CD4-positive, alpha-beta T cell treated with Interleukin-4 for 4 hours (primary cell): ENCODE data around the gene RAB1A.

ENCODE experiments used
- DNase-seq: peaks from one replicate; pipeline ENCODE4 v3.0.0-alpha.2; 2020

Gene RAB1A

DNA sequence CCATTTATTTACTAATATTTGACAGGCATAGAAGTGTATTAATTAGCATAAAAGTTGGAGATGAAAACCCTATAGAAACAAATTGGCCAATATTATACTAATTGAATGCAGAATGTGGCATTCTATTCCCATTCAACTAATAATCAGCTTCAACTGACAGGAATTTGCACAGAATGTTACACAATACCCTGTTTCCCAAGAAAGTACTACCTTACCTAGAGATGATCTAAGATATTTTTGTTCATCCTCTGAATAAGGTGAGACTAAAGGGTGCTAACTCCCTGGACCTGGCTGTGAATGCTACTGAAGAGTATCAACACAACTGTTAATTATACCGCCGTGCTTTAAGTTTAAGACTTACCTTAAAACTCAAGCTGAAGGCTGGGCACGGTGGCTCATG lies 44.8 kb downstream of the RAB1A start:
- no peak for DNase-seq

DNA sequence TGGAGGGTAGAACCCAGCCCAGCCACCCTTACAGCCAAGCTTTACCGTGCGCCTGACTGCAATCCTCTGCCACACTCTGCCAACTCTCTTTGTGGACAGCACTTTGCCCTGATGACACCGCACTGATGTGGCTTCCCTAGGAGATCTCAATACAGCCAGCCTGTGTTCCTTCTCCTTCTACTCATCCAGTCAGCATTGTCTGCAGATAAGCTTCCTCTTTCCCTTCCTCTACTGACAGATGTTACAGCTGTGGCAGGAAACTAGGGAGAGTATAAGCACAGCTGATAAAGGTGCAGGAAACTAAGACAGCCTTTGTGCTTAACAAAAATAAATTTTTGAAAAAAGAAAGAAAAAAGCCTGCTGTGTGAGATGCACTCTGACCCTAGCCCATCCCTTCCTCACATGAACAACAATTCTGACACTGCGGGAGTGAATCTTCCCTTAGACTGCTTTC lies 48.6 kb downstream of the RAB1A start:
- DNase-seq, result no peak

DNA sequence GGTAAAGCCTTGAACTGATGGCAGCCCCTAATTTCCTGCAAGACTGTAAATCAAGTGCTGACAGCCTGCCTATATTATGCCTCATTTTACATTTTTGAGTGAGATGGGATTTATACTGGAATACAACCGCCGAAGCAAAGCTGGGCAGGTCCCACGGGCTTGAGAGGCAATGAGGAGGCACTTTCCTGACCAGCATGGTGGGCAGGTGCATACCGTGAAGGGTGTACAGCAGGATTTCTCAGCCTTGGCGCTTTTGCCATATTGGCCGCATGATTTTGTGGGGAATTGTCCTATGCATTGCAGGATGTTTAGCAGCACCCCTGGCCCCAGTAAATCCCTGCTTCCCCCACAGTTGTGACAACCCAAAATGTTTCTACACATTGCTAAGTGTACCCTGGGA lies 50.9 kb downstream of the RAB1A start:
- DNase-seq, result no peak

DNA sequence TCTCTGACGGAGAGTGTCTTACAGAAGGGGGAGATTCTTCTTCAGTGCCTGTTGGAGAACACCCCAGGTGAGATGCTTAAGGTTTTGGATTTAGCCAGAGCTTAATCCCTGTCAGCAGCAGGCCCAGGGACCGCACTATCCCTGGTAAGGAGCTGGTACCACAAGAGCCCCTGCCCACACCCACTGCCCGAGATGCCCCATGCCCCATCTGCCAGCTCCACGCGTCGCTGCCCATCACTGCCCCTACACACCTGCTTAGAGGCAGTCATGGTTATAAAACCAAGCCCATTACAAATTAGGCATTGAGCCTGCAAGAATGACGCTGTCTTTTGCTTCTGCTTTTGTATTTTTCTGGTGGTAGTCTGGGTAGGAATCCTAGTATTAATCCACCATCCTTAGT lies 52.0 kb downstream of the RAB1A start:
- no peak for DNase-seq

DNA sequence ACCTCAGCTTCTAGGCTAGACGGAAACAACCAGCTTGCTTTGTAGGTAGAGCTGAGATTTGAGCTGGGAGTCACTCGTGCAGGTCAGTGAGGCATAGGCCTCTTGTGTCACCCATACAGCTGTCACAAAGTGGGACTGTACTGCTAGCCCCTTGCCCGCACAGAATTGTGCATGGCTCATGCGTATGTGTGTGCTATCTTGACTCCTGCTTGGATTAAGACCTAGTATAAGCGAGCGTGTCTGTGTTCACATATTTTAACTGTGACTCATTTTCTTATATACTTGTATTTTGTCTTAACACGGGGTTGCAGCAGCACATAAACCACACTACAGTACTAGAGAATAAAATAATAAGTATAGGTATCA lies 53.6 kb downstream of the RAB1A start:
- no peak for DNase-seq

DNA sequence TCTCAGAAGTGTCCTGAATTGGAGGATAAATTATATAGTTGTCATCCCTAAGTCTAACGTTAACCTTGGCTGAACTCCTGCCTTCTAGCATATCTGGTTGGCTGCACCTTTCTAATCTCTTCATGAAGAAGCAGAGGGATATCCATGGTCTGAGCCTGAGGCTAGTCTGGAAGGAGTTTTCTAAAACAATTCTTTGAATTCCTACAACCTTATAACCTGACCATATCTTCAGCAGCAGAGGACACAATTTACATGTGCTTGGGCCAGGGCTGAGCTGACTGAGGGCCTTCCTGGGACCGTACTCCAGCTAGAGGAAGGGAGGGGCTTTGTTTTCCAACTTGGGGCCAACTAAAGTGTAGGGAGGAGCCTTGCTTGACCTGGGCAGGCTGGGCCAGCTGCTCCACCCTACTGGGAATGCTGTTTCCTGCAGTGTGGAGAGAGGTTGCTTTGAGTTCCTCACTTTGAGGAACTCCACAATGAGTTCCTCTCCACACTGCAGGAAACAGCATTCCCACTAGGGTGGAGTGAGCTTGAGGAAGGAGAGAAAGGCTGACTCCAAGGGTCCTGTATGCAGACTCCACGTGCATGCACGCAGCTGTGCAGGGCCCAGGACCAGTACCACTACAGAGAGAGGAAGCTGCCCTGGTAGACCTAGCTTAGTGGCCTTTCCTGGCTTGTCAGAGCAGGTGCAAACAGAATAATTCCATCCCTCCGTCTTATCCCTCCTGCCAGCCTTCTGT lies 54.1 kb downstream of the RAB1A start:
- no peak for DNase-seq

DNA sequence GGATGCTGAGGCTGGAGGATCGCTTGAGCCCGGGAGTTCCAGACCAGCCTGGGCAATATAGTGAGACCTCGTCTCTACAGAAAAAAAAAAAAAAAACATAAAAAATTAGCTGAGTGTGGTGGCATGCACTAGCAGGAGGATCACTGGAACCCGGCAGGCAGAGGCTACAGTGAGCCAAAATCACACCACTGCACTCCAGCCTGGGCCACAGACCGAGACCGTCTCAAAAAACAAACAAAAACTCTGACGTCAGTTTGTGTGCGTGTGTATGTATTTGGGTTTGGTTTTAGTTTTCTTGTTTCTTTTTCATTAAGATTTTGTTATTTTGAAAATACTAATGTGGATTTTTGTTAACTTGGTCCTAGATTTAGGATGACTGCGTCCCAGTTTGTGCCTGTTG lies 54.7 kb downstream of the RAB1A start:
- DNase-seq, result no peak

DNA sequence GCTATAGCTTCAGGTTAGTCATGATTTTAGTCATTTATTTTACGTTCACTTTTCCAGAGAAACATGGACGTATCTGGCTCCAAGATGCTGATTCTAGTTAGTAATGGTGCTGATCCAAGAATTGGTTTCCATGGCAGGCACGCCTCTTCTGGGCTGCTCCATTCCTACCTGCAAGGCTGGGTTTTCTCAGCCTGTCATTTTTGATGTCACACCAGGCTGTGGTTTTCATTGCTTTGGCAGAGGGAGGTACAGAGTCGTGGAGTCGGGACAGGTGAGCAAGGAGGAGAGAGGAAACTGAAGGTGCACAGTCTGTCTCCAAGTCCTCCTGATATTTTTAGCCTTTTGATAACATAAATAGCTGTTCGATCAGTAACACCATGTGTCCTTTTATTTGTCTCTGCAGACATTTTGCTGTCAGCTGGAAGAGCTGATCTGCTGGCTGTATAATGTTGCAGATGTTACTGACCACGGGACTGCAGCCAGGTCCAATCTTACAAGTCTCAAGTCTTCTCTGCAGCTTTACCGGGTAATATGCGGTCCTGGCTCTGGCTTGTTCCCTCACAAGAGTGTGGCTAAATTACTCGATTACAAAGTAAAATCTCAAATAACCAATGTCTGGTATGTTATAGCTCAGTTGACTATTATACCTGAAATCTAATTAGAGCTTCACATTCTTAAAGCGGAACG lies 55.9 kb downstream of the RAB1A start:
- no peak for DNase-seq

DNA sequence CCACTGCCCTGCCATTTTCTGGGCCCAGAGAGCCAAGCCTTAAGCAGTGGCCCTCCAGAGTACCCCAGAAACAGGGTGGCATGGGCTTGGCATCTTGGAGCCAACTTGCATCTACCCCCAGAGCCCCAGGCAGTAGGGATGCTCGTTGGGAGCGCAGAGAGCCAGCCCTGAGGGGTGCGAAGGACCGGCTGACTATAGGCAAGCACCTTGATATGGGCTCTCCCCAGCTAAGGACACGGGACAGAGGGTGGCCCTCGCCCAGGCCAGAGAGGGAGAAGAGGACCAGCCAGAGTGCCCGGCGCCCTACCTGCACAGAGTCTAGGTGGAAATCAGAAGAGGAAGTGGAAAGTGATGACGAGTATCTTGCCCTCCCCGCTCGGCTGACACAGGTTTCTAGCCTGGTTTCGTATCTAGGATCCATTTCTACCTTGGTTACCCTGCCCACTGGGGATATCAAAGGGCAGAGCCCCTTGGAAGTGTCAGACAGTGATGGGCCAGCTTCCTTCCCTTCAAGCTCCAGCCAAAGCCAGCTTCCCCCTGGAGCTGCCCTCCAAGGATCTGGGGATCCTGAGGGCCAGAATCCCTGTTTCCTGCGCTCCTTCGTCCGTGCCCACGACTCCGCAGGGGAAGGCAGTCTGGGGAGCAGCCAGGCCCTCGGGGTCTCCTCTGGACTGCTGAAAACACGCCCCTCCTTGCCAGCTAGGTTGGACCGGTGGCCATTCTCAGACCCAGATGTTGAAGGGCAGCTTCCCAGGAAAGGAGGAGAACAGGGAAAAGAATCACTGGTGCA lies 57.5 kb downstream of the RAB1A start:
- DNase-seq, result no peak

DNA sequence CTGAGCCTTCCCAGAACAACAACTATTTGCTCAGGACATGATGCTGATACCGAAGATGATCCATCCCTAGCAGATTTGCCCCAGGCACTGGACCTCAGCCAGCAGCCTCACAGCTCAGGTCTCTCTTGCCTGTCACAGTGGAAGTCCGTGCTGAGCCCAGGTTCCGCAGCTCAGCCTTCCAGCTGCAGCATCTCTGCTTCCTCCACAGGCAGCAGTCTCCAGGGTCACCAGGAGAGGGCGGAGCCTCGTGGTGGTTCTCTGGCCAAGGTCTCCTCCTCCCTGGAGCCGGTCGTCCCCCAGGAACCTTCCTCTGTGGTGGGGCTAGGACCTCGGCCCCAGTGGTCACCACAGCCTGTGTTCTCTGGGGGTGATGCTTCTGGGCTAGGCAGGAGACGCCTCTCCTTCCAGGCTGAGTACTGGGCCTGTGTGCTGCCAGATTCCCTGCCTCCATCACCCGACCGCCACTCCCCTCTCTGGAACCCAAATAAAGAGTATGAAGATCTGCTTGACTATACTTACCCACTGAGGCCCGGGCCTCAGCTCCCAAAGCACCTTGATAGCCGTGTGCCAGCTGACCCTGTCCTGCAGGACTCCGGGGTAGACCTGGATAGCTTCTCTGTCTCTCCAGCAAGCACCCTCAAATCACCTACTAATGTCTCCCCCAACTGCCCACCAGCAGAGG lies 58.3 kb downstream of the RAB1A start:
- no peak for DNase-seq

DNA sequence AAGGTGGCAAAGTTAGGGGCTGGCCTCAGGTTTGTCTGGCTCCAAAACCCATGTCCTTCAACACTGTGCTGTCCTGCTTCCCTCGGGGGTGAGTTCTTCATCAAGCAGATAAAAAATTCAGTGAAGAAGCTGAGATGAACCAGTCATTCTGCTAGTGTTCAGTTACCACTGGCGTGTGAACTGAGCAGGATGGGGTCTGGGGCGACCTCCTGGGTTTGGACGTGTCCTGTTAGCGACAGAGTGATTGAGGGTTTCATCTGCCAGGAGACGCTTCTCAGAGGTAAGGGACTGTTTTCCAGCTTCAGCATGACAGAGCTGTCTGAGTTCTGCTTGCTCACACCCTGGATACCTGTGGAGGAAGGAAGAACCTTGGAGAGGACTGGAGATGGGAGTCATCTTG lies 59.0 kb downstream of the RAB1A start:
- DNase-seq, result no peak

DNA sequence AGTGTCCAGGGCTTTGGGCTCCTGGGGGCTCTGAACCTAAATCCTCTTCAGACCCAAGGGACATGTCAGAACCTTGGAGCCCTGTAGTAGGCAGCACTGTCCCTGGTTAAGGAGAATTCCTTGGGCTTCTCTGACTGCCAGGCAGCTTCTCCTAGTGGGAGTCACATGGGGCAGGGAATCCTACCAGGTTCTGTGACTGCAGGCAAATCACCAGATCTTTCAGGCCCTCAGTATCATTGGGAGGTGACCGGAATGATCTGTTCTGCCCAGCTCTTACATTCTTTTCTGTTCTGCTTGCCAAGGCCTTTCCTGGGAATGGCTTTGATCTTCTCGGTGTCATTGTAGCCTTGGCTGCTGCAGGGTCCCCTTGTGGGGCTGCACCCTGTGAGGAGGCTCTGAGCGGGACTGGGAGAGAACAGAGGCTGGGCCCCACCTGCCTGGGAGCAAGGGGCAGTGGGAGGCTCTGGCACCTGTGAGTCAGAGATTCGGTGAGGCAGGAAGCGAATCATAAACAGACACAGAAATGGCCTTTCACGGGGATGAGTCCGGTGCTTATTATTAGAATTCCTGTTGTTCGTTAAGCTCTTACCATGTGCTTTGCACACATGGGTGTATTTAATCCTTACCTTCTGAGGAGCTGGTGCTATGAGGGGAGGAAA lies 59.6 kb downstream of the RAB1A start:
- no peak for DNase-seq

DNA sequence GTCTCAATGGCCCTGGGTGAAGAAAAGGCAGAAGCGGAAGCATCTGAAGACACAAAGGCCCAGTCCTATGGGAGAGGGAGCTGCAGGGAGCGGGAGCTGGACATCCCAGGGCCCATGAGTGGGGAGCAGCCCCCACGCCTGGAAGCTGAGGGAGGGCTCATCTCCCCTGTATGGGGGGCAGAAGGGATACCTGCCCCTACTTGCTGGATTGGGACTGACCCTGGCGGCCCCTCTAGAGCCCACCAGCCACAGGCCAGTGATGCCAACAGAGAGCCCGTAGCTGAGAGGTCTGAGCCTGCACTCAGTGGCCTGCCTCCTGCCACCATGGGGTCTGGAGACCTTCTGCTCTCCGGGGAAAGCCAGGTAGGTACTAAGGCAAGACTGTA lies 60.5 kb downstream of the RAB1A start:
- DNase-seq, result no peak

DNA sequence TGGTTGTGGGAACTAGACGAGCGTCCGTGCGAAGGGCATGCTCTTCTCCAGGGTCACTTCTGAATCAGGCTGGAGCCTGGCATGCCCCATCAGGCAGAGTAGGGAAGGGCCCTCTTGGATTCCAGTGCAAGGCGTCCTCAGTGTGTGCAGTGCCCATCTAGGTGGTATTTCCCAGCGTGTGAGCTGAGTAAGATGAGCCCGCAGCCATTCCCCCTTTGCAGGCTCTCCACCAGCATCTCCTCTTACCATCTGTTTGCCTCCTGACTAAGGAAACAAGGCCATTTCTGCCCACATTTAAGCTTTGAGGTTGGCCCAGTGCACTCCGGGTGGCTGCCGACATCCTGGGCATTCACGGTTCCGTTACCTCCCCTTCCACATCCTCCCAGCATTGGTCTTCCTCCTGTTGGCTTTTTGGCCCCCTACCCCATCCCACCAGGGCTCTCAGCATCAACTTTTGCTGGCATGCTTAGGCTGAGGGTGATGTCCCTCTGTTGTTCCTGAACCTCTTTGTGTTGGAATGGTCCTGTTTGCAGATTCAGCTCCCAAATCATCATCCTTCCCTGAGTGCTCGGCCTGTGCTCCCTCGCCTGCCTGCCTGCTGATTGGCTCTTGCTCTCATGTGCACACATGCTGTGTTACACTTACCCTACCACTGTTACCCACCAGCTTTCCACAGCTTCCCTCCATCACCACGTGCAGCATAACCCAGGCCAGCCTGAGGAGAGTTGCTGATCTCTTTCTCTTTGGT lies 61.9 kb downstream of the RAB1A start:
- no peak for DNase-seq

DNA sequence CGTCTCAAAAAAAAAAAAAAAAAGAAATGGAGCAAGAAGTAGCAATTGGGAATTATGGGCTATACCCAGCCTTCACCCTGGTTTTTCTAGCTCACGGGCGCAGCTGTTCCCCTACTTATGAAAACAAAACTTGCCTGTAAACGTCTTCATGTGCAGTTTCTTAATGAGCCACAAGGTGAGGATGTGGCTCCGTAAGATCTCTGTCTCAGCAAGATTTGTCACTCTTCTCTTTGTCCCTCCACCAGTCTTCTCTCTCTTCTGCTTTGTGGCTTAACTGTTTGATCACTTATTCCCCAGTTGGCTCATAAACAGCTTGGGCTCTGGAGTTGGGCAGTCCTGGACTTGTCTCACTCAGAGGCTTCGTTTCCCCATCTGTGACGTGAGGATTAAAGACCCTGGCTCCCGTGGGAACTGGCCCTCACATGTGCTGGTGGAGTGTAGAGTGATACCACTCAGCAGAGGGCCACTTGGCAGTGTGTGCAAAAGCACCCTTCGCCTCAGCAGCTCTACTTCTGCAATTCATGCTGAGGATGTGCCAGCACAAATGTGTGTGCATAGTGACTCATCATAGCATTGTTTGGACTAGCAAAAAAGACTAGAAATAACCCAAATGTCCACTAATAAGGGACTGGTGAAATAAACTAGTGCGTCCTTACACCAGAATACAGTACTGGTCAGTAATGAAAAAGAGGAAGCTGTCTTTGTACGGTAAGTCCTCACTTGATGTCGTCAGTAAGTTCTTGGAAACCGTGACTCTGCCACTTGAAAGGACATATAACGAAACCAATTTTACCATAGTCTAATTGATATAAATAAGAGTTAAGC lies 65.0 kb downstream of the RAB1A start:
- DNase-seq, result peak; percentile 64

DNA sequence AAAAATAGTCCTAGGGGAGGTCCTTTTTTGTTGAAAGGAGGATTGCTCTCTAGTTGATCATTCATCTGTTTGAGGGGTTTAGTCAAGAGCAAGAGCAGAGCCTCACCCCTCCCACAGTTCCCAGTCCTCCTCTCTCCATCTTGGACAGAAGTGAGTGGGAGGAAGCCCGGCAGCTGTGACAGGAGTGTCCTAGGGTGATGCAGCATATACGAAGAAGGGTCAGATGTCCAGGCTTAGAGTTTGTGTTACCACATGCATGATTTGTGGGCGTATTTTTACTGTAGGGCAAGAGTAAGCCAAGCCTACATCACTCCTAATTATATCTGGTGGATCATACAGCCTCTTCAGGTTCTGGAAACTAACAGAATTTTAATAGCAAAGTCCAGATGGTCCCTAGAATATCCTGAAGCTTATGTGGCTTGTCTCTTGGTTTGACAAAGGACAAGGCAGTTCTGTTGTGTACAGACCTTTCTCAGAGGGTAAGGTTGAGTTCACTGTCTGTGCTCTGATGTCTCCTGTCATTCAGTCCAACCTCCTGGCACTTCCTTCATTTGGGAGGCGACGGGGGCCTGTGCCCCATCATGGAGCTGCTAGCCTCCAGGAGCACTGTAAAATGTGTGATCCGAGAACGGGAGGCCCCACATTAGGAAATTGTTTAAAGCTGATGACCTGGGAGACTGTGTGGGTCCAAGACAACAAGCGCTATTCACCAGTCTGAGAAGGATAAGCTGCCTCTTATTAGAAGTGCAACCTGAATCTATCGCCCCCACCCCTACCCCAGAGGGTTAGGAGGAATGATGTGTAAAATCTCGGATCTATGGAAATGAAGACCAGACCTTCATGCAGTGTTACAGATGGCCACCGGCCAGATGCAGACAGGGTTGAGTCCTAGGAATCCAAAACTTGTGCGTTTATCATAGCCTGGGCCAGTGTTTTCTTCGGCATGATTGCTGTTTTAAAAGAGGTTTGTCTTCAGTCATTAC lies 66.8 kb downstream of the RAB1A start:
- no peak for DNase-seq

DNA sequence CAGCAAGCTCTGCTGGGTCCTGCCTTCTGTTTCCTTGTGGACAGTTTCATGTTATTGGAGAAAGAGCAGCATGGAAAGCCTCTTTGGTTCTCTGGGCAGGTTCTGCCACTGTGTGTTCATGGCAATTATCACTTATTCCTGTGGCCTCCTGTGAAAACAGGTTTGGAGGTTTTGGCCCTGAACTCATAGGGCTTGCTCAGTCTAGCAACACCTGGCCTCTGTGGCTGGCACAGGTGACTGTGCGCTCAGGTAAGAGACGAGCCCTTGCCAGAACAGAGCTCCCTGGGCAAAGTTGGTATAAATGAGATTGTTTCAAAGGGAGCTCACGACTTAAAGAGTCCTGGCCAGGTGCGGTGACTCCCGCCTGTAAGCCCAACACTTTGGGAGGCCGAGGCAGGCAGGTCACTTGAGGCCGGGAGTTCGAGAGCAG lies 68.0 kb downstream of the RAB1A start:
- DNase-seq, result no peak

DNA sequence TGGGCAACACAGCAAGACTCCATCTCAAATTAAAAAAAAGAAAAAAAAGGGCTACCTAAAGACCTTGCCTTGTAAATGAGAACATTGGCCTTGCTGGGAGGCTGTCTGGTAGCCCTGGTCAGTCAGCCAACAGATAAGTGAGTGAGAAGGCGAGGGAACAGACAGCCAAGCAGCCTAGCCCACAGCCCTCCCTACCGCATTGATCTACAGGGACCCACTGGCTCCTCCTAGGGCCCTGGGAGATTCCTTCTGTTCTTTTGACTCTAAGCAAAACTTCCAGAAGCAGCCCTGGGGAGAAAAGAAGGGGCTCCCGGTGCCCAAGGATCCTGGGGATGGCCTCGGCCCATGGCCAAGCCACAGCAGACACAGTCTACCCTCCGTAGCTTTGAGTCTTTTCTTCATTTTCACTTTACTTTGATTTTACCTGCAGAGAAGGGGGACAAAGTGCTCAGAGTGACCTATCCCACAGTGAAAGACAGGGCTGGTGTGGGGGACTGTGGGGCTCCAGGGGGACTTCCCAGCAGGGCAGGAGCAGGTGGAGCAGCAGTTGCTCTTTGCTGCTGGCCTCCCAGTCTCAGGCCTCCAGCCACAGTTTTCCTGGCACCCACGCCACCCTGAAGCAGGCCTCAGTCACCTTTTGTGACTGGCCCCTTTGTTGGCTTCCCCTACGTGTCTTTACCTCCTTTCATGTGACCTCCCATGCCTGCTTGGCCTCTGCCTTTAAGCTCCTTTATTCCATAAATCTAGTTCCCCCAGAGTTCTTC lies 68.6 kb downstream of the RAB1A start:
- no peak for DNase-seq

DNA sequence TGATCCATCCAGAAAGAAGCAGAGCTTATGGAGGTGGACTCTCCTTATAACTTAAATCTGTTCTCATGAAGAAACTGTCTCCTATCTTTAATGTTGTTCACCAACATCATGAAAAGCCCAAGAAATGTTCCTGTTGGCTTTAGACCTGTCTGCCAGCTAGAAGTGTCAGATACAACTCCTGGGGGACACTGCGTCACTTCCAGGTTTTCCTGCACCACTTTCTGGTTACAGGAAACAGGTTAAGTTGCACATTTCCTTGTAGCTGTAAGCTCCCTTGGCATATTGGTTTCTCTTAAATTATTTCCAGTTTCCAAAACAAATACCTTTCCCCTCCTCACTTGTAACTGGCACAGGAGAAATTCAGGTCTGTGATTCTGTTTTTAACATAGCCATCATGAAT lies 70.8 kb downstream of the RAB1A start:
- DNase-seq, result no peak
